Adrenal gland (tissue), 12 donors: ENCODE data around the gene TMPO. TPM values are rescaled to one million over a fixed set of nuclear protein-coding genes. Genes with fewer than 3 reads are reported as not detected.

Source experiments
- DNase-seq, 7 donors: peaks; one replicate each; pipeline ENCODE4 v3.0.0-alpha.2; 2019 to 2020
- H3K27ac ChIP-seq, 5 donors: fragments of 200-600 bp; sonication (generic) in 4 of 5; 1 replicate in 3 of 5; 2 replicates in 2 of 5; pipeline versions ENCODE4 v1.5.1 to v1.8.0; 2016 to 2020; ENCODE audit warnings: mild to moderate bottlenecking in 1 of 5
- H3K27me3 ChIP-seq: fragments of 200-600 bp; 2 replicates; pipeline ENCODE4 v1.8.0; 2021
- H3K36me3 ChIP-seq, 2 donors: fragments of 200-600 bp; replicated peaks in 1 of 2; 1 replicate in 1 of 2; 2 replicates in 1 of 2; pipeline versions ENCODE4 v1.5.1 to v1.8.0; 2018 to 2022
- H3K4me1 ChIP-seq, 2 donors: fragments of 200-600 bp; replicated peaks in 1 of 2; 1 replicate in 1 of 2; 2 replicates in 1 of 2; pipeline versions ENCODE4 v1.5.1 to v1.8.0; 2018 to 2021
- H3K4me3 ChIP-seq, 4 donors: fragments of 200-600 bp; sonication (generic) in 3 of 4; one replicate each; pipeline ENCODE4 v1.5.1; 2016 to 2018
- H3K9me3 ChIP-seq, 3 donors: fragments of 200-600 bp; sonication (generic) in 1 of 3; replicated peaks in 1 of 3; 1 replicate in 2 of 3; 2 replicates in 1 of 3; pipeline versions ENCODE4 v1.5.1 to v1.8.0; 2016 to 2021
- POLR2A ChIP-seq, 2 donors: fragments of 450-650 bp; IDR thresholded peaks; one replicate each; pipeline ENCODE4 v1.6.1; 2017; ENCODE audit warnings: antibody characterized with exemption in 2 of 2, mild to moderate bottlenecking in 2 of 2, moderate library complexity in 1 of 2
- WGBS, 4 donors: extraction: QIAGEN DNeasy Blood & Tissue Kit in 2 of 4; methylation state at CpG; one replicate each; pipeline versions ENCODE4 v1.1.5 to v1.1.7; 2013 to 2017; 5-methylcytosine and 5-hydroxymethylcytosine counted together
- intact Hi-C, 2 donors: fragments of 100-400 bp; cut with DNase I; formaldehyde crosslinking; loops; one replicate each; pipeline versions ENCODE4 v1.14.1 to v1.15.0; 2022 to 2023
- polyA plus RNA-seq, 3 donors: library from polyadenylated mRNA; stranded (reverse); fragments of 200-250 nt in 2 of 3; fragments of 350-450 nt in 1 of 3; fragmentation: Illumina TruSeq in 1 of 3; extraction: RNeasy Lipid Tissue Mini Kit (QIAGEN cat#74804) in 1 of 3; gene quantifications; one replicate each; pipeline ENCODE4 v1.2.3, GENCODE V29; 2013 to 2014
- total RNA-seq, 9 donors: library from RNA; depleted of rRNA in 4 of 9; stranded (reverse); fragments of >200 nt in 4 of 9; fragments of 120-200 nt in 1 of 9; fragmentation: NEBNext Ultra II Directional in 1 of 9; extraction: Animal tissue kit (Norgen Biotek cat#: 25700) in 1 of 9; gene quantifications; one replicate each; pipeline versions ENCODE4 v1.1.0 to v1.2.4, GENCODE V29; 2013 to 2023
- TF ChIP-seq, protein P1 (sequence below), 6 experiments: fragments of 450-650 bp in 4 of 6; fragments of 200-600 bp in 2 of 6; sonication (generic) in 1 of 6; IDR thresholded peaks; 1 replicate in 5 of 6; 2 replicates in 1 of 6; pipeline versions ENCODE4 v1.5.1 to v1.8.0; 2016 to 2021; ENCODE audit warnings: antibody characterized with exemption in 6 of 6, mild to moderate bottlenecking in 2 of 6, moderate library complexity in 1 of 6
- donor health status: healthy with polysubstance abuse.
- donor health status: Bipolar disorder and iron deficiency.
- donor health status: DM: yes; HTN: yes; CAD: no.
- donor health status: DM: no; HTN: no; CAD: no.
- donor health status: DM: no; HTN: no; CAD: no.
- donor health status: DM: yes; HTN: yes; CAD: no.

TMPO gene
- total and polyA plus RNA-seq, 12 donors = 8.7 to 111 (median 32.4) TPM

DNA sequence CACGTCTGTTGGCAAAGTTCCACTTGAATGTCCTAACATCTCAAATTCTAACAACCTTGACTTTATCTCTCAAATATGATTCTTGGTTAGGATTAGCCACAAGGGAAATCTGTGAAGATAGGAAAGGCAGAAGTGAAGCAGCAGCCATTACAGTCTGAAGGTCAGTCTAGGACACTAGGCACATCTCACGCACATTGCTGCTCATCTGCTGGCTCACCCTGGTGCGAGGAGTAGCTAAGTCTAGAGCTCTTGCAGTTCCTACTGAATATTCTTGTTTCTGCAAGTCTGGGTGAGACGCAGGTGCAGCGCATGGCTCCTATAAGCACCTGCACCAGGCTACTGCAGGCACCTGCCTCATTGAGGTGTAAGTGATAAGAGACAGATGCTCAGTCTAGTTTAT is 71.7 kb downstream of the TMPO start:
- no peaks in the 10 kb centered on the region for H3K36me3 ChIP-seq
- no peak for TF ChIP-seq POLR2A (IDR thresholded peaks at IDR 0.05)
- TF ChIP-seq, protein P1, sequence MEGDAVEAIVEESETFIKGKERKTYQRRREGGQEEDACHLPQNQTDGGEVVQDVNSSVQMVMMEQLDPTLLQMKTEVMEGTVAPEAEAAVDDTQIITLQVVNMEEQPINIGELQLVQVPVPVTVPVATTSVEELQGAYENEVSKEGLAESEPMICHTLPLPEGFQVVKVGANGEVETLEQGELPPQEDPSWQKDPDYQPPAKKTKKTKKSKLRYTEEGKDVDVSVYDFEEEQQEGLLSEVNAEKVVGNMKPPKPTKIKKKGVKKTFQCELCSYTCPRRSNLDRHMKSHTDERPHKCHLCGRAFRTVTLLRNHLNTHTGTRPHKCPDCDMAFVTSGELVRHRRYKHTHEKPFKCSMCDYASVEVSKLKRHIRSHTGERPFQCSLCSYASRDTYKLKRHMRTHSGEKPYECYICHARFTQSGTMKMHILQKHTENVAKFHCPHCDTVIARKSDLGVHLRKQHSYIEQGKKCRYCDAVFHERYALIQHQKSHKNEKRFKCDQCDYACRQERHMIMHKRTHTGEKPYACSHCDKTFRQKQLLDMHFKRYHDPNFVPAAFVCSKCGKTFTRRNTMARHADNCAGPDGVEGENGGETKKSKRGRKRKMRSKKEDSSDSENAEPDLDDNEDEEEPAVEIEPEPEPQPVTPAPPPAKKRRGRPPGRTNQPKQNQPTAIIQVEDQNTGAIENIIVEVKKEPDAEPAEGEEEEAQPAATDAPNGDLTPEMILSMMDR (IDR thresholded peaks at IDR 0.05) = no peak
- H3K27me3 ChIP-seq = no peaks in the 10 kb centered on the region
- DNase-seq = peak in 4 of 7 donors; percentile 16 to 57 (median 52)
- no peaks in the 10 kb centered on the region for H3K4me1 ChIP-seq
- no peak overlapping the region for H3K4me3 ChIP-seq
- no peak overlapping the region for H3K27ac ChIP-seq
- intact Hi-C loops = no loop called here
- 51 to 76% (median 67%) methylated on average over 5 of the region's 5 CpGs for WGBS, 4 donors
- no peaks in the 10 kb centered on the region for H3K9me3 ChIP-seq

DNA sequence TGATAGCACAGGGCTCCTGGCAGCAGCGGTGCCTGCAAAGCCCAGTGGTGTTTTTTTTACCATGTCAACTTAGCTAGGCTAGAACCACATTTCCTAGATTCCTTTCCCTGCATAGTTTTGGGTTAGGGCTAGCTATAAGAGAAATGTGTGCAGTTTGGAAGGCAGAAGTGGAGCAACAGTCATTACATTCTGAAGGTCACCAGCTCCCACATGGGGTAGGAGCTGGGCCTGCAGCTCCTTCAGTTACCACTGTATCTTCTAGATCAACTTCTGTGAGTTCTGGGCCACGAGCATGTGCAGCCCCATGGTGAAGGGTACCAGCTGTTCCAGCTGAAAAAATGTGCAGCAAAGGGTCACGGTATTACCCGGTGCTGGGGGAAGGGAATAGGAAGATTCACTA is 75.8 kb downstream of the TMPO start:
- no peaks in the 10 kb centered on the region for H3K36me3 ChIP-seq
- H3K27me3 ChIP-seq = no peaks in the 10 kb centered on the region
- peaks cover 9 to 12% of the 10 kb centered on the region in 2 donors for H3K4me1 ChIP-seq
- no peak overlapping the region for H3K4me3 ChIP-seq
- intact Hi-C loops = loop anchor here (10.0 kb wide), 1 partner anchor 54 kb away; the partner anchor contains the start of genes APAF1 (in 2 of the 2) and IKBIP (in 2 of the 2)
- TF ChIP-seq POLR2A (IDR thresholded peaks at IDR 0.05) = no peak
- TF ChIP-seq, protein P1 (IDR thresholded peaks at IDR 0.05) = no peak
- 77 to 90% (median 83%) methylated on average over 4 of the region's 4 CpGs for WGBS, 4 donors
- DNase-seq = no peak
- H3K9me3 ChIP-seq = no peaks in the 10 kb centered on the region
- H3K27ac ChIP-seq = no peak overlapping the region

DNA sequence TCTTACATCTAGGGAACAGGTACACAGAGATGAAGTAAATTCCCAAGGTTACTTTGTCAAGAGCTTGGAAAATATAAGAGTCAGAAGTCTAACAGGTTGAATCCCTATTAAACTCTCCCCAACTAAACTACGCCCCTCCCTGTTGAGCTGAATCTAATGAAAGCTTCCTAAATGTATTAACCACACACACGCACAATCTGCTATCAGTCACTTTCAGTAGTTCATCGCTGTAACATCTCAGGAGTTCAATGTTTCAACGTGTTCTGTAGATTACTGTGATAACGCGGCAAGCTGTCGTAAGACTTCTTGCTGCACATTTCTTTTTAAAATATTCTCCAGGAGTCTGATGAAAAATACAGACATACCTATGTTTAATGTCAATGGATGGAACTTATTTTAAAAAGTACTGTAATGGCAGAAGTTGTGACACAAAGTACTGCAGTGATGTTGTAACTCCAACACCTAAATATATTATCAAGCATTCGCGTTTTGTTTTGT is 77.5 kb downstream of the TMPO start:
- 38 to 52% (median 40%) methylated on average over 9 of the region's 9 CpGs for WGBS, 4 donors
- intact Hi-C loops = loop anchor here (10.0 kb wide), 1 partner anchor 52 kb away; the partner anchor contains the start of genes APAF1 (in 2 of the 2) and IKBIP (in 2 of the 2)
- TF ChIP-seq, protein P1 (IDR thresholded peaks at IDR 0.05) = no peak
- TF ChIP-seq POLR2A (IDR thresholded peaks at IDR 0.05) = no peak
- peak overlapping the region in 4 of 5 donors; percentile 98 to 99 (median 99) for H3K27ac ChIP-seq
- H3K4me1 ChIP-seq = peaks cover 9 to 26% of the 10 kb centered on the region in 2 donors
- DNase-seq = no peak
- H3K27me3 ChIP-seq = no peaks in the 10 kb centered on the region
- H3K36me3 ChIP-seq = peaks cover 0 to 14% of the 10 kb centered on the region in 2 donors
- peak overlapping the region in 2 of 4 donors; percentile 94 to 96 for H3K4me3 ChIP-seq
- H3K9me3 ChIP-seq = no peaks in the 10 kb centered on the region

DNA sequence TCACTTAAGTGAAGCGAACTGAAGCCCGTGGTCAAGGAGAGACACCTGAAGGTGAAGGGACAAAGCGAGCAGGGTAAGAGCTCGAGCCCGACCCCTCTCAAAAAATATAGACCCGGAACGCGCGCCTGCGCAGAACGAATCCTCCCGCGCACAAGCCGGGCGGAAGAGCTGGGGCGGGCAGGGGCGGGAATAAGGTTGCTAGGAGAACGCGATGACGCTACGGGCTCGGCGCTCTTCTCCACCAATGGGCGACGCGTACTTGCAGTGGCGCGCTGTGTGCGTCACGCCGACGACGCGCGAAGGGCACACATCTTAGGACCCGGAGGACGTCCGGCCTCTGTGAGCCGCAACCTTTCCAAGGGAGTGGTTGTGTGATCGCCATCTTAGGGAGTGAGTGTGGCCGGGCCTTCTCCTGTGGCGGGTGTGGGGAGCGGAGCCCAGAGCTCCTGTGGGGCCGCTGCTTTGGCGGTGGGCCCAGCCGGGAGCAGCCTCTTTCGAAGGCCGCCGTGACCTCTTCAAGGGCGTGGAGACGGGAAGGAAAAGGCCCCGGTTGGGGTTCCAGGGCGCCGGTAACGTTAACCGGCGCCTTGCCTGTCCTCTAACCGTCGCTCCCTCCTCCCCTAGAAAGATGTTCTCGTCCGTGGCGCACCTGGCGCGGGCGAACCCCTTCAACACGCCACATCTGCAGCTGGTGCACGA is 78.1 kb downstream of the TMPO start, which contains the start of gene SLC25A3:
Gene SLC25A3, plus strand, starts transcription at position 336 of the 699 bp plus-strand sequence. Its CDS starts 293 bp downstream, at position 629.
- H3K9me3 ChIP-seq = no peaks in the 10 kb centered on the region
- WGBS, 4 donors = 0 to 1% (median 0%) methylated on average over 10 to 67 of the region's 67 CpGs
- peaks cover 9 to 26% of the 10 kb centered on the region in 2 donors for H3K4me1 ChIP-seq
- intact Hi-C loops = loop anchor here (10.0 kb wide), 1 partner anchor 51 kb away; the partner anchor contains the start of genes APAF1 (in 2 of the 2) and IKBIP (in 2 of the 2)
- H3K27me3 ChIP-seq = no peaks in the 10 kb centered on the region
- H3K36me3 ChIP-seq = peaks cover 0 to 20% of the 10 kb centered on the region in 2 donors
- H3K4me3 ChIP-seq = peak within 1 kb of the TSS; percentile 63 to 96 (median 80)
- H3K27ac ChIP-seq = peak within 1 kb of the TSS; percentile 88 to 99 (median 99)
- peak; percentile 96 to 99 (median 97) for DNase-seq
- TF ChIP-seq POLR2A (IDR thresholded peaks at IDR 0.05) = peak; percentile 98 to 99
- TF ChIP-seq, protein P1 (IDR thresholded peaks at IDR 0.05) = peak in 1 of 6 experiments; percentile 1
